Measurements from ENCODE around the gene USO1. TPM values are rescaled to one million over a fixed set of nuclear protein-coding genes. Genes with fewer than 3 reads are reported as not detected.

The USO1 gene
- total and polyA plus RNA-seq, 7 donors = 49.5 to 224 (median 175) TPM

DNA sequence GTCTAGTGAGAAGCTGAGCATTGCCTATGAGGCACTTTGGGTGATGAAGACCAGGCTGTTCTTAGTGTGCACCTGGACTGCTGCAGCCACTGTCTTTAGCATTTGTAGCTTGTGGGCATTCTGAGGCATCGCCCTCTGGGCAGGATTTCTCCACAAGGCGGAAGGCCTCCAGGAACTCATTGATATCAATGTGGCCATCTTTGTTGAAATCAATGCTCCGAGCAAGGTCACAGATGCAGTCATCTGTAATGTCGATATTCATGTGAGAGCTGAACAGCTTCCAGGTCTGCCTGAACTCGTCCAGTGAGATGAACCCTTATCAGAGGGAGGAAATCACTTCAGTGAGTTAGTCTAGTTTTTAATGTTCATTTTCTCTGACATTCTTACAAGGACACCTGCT, 136.2 kb downstream of the USO1 start:
- Histone ChIP-seq H3K27me3 (ENCODE audit: insufficient read depth in 3 of 3, low read length in 2 of 3) (no peaks in the 10 kb centered on the region), H3K9me3 (no peaks in the 10 kb centered on the region), H3K27ac (no peak overlapping the region), H3K36me3 (ENCODE audit: insufficient read depth in 1 of 2, low read depth in 1 of 2) (no peaks in the 10 kb centered on the region), H3K4me1 (no peaks in the 10 kb centered on the region), H3K4me3 (no peak overlapping the region)
- TF ChIP-seq, protein P1, sequence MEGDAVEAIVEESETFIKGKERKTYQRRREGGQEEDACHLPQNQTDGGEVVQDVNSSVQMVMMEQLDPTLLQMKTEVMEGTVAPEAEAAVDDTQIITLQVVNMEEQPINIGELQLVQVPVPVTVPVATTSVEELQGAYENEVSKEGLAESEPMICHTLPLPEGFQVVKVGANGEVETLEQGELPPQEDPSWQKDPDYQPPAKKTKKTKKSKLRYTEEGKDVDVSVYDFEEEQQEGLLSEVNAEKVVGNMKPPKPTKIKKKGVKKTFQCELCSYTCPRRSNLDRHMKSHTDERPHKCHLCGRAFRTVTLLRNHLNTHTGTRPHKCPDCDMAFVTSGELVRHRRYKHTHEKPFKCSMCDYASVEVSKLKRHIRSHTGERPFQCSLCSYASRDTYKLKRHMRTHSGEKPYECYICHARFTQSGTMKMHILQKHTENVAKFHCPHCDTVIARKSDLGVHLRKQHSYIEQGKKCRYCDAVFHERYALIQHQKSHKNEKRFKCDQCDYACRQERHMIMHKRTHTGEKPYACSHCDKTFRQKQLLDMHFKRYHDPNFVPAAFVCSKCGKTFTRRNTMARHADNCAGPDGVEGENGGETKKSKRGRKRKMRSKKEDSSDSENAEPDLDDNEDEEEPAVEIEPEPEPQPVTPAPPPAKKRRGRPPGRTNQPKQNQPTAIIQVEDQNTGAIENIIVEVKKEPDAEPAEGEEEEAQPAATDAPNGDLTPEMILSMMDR (IDR thresholded peaks at IDR 0.05) = no peak
- intact Hi-C loops (cut with DNase I) = no loop called here
- no peak for ATAC-seq
- WGBS, 3 donors = 83 to 84% (median 83%) methylated on average over 5 of the region's 5 CpGs
- no peak for DNase-seq

Other genes with a start within 250 kb of the USO1 start
- 10 to 100 TPM; 27.8 to 43.9 (median 29.0) TPM for gene RCHY1, start 210.2 kb upstream of the USO1 start, total RNA-seq
- gene RCHY1, start 210.2 kb upstream of the USO1 start, polyA plus RNA-seq = 10 to 100 TPM; 15.6 to 50.7 (median 21.1) TPM
- gene THAP6, start 210.1 kb upstream of the USO1 start, total RNA-seq = 10 to 100 TPM; 10.9 to 17.8 (median 14.5) TPM
- 10 to 100 TPM in 1 of 3 donors, 1 to 10 TPM in 2; 3.8 to 13.1 (median 4.2) TPM for gene THAP6, start 210.1 kb upstream of the USO1 start, polyA plus RNA-seq
- under 1 TPM in 1 of 4 donors, not detected in 3; 0.15 TPM for gene ODAPH, start 168.5 kb upstream of the USO1 start, total RNA-seq
- under 1 TPM; 0.04 to 0.14 (median 0.05) TPM for gene ODAPH, start 168.5 kb upstream of the USO1 start, polyA plus RNA-seq
- under 1 TPM in 1 of 4 donors, not detected in 3; 0.30 TPM for gene CDKL2, start 94.0 kb upstream of the USO1 start, total RNA-seq
- gene CDKL2, start 94.0 kb upstream of the USO1 start, polyA plus RNA-seq = under 1 TPM in 1 of 3 donors, not detected in 2; 0.40 TPM
- gene G3BP2, start 51.2 kb upstream of the USO1 start, total RNA-seq = 100 to 1,000 TPM; 126 to 219 (median 156) TPM
- gene G3BP2, start 51.2 kb upstream of the USO1 start, polyA plus RNA-seq = 100 to 1,000 TPM in 1 of 3 donors, 10 to 100 TPM in 2; 34.8 to 145 (median 39.5) TPM
- not detected for gene PPEF2, start 177.9 kb downstream of the USO1 start, total RNA-seq
- under 1 TPM in 2 of 3 donors, not detected in 1; 0.05 to 0.08 TPM for gene PPEF2, start 177.9 kb downstream of the USO1 start, polyA plus RNA-seq
- gene NAAA, start 216.4 kb downstream of the USO1 start, total RNA-seq = 1 to 10 TPM; 3.3 to 9.9 (median 7.8) TPM
- gene NAAA, start 216.4 kb downstream of the USO1 start, polyA plus RNA-seq = 1 to 10 TPM; 3.5 to 5.2 (median 3.8) TPM

Measured in psoas muscle (tissue), 8 donors.